Panc1 (cell line): ENCODE measurements around the gene ACOX3. TPM values are rescaled to one million over a fixed set of nuclear protein-coding genes. Genes with fewer than 3 reads are reported as not detected.

ENCODE experiments used
- ATAC-seq: fragments of 200-7000 bp; cut with Tn5 transposase; 2 replicates; pipeline ENCODE4 v1.9.1; 2020; ENCODE audit warnings: mild to moderate bottlenecking, moderate library complexity
- BruUV-seq: library from RNA; stranded (reverse); fragments of 400-500 nt; replicated peaks from 2 replicates; lab custom pipeline; 2021; lab: Mats Ljungman, UMichigan
- CTCF ChIA-PET: fragments of 300-600 bp; sonication (Branson Sonifier 250); formaldehyde crosslinking; loops from one replicate; lab custom pipeline; 2022; ENCODE audit warnings: antibody characterized with exemption; lab: Charles Lee
- POLR2A ChIA-PET: fragments of 300-600 bp; sonication (Branson Sonifier 250); formaldehyde crosslinking; loops from one replicate; lab custom pipeline; 2022; ENCODE audit warnings: antibody characterized with exemption; lab: Charles Lee
- DNase-seq: peaks from one replicate; pipeline ENCODE4 v3.0.0-alpha.2; 2010; ENCODE audit warnings: low read depth, low spot score
- H3K27ac ChIP-seq: 2 replicates; pipeline ENCODE4 v1.5.1; 2011; ENCODE audit warnings: mild to moderate bottlenecking, low read length, inconsistent platforms
- H3K27me3 ChIP-seq: fragments of 200-500 bp; sonication (Bioruptor generic); 2 replicates; pipeline ENCODE4 v1.6.0; 2014; ENCODE audit warnings: low read length, inconsistent platforms; ENCODE audit not compliant: control insufficient read depth, insufficient read depth
- H3K36me3 ChIP-seq: fragments of 200-500 bp; sonication (Bioruptor generic); 2 replicates; pipeline ENCODE4 v1.5.1; 2014; ENCODE audit warnings: inconsistent platforms, mild to moderate bottlenecking, low read length, moderate library complexity; ENCODE audit not compliant: control insufficient read depth, insufficient read depth
- H3K4me1 ChIP-seq: 2 replicates; pipeline ENCODE4 v1.5.1; 2011; ENCODE audit warnings: inconsistent platforms, mild to moderate bottlenecking, low read length, moderate library complexity; ENCODE audit not compliant: control insufficient read depth, insufficient read depth
- H3K4me3 ChIP-seq, 2 experiments: 2 replicates each; pipeline ENCODE4 v1.5.1; 2011 to 2012; ENCODE audit warnings: low read depth in 2 of 2, low read length in 2 of 2, mild to moderate bottlenecking in 2 of 2, inconsistent platforms in 1 of 2, moderate library complexity in 1 of 2
- H3K9me3 ChIP-seq: fragments of 200-500 bp; sonication (Bioruptor generic); 2 replicates; pipeline ENCODE4 v1.5.1; 2014; ENCODE audit warnings: low read depth, mild to moderate bottlenecking, inconsistent platforms, low read length, moderate library complexity; ENCODE audit not compliant: control insufficient read depth, insufficient read depth
- CTCF ChIP-seq: fragments of 450-650 bp; IDR thresholded peaks from 2 replicates; pipeline ENCODE4 v1.5.1; 2017; ENCODE audit warnings: mild to moderate bottlenecking
- POLR2AphosphoS5 ChIP-seq: IDR thresholded peaks from 2 replicates; pipeline ENCODE4 v1.6.1; 2012; ENCODE audit warnings: mild to moderate bottlenecking, low read depth, low read length, moderate library complexity
- REST ChIP-seq, 2 experiments: IDR thresholded peaks; 2 replicates each; pipeline ENCODE4 v1.6.1; 2011 to 2012; ENCODE audit warnings: low read depth in 2 of 2, control low read depth in 1 of 2, low read length in 1 of 2, mild to moderate bottlenecking in 1 of 2, moderate library complexity in 1 of 2; ENCODE audit not compliant: insufficient read depth in 1 of 2
- SIN3A ChIP-seq: IDR thresholded peaks from 2 replicates; pipeline ENCODE4 v1.6.1; 2012; ENCODE audit warnings: low read depth, mild to moderate bottlenecking, low read length, moderate library complexity, borderline replicate concordance; ENCODE audit not compliant: insufficient read depth
- TCF7L2 ChIP-seq: IDR thresholded peaks from 2 replicates; pipeline ENCODE4 v1.6.1; 2011; ENCODE audit warnings: mild to moderate bottlenecking, low read depth, low read length, inconsistent platforms
- in situ Hi-C: cut with HindIII; loops from 2 replicates; pipeline ENCODE4 v1.10.0; 2016; ENCODE audit warnings: low sequenced_read_pairs, low pct_unique_long_range_greater_than_20kb
- intact Hi-C: fragments of 100-400 bp; cut with micrococcal nuclease; formaldehyde crosslinking; loops from one replicate; pipeline ENCODE4 v1.10.0; 2022; ENCODE audit not compliant: unreplicated experiment
- total RNA-seq: library from RNA; stranded (reverse); gene quantifications from one replicate; pipeline ENCODE4 v1.2.1, GENCODE V29; 2021; ENCODE audit not compliant: unreplicated experiment

Gene ACOX3
- total RNA-seq, 1 experiment from 2014 or later = 15.4 TPM

- Histone ChIP-seq H3K27ac (no peak overlapping the region), H3K4me3 (no peak overlapping the region), H3K36me3 (no peaks in the 10 kb centered on the region), H3K9me3 (no peaks in the 10 kb centered on the region), H3K27me3 (no peaks in the 10 kb centered on the region), H3K4me1 (peaks cover 9% of the 10 kb centered on the region)
- ATAC-seq = no peak
- ChIA-PET POLR2A (no interaction called here), CTCF (no interaction called here)
- TF ChIP-seq SIN3A = no peak
- no peak for TF ChIP-seq POLR2AphosphoS5
- no peak for TF ChIP-seq CTCF
- no peak for TF ChIP-seq TCF7L2
- no peak for TF ChIP-seq REST (IDR thresholded peaks at IDR 0.05; ENCODE audit: insufficient read depth in 1 of 2, low read depth in 2 of 2, low read length in 1 of 2)
- intact Hi-C loops = no loop called here
- no peak for DNase-seq
- BruUV-seq = no TSS peak
- in situ Hi-C loops = no loop called here
These were observed 121.5 kb downstream of the ACOX3 start for GRCh38 chr4:8319061-8319460.

- in situ Hi-C loops (no loop called here), intact Hi-C loops (no loop called here)
- POLR2A ChIA-PET = no interaction called here
- TF ChIP-seq SIN3A = no peak
- TF ChIP-seq TCF7L2 = no peak
- no peak for TF ChIP-seq CTCF
- no peak for TF ChIP-seq REST (IDR thresholded peaks at IDR 0.05; ENCODE audit: insufficient read depth in 1 of 2, low read depth in 2 of 2, low read length in 1 of 2)
- TF ChIP-seq POLR2AphosphoS5 = no peak
- Histone ChIP-seq H3K4me3 (no peak overlapping the region), H3K27me3 (no peaks in the 10 kb centered on the region), H3K9me3 (no peaks in the 10 kb centered on the region), H3K36me3 (no peaks in the 10 kb centered on the region), H3K4me1 (peaks cover 9% of the 10 kb centered on the region), H3K27ac (no peak overlapping the region)
- no peak for ATAC-seq
- no TSS peak for BruUV-seq
- CTCF ChIA-PET = no interaction called here
- no peak for DNase-seq
These were observed 122.0 kb downstream of the ACOX3 start for GRCh38 chr4:8318509-8318908.
